ENCODE results near the gene RASAL1.

The RASAL1 gene

DNA sequence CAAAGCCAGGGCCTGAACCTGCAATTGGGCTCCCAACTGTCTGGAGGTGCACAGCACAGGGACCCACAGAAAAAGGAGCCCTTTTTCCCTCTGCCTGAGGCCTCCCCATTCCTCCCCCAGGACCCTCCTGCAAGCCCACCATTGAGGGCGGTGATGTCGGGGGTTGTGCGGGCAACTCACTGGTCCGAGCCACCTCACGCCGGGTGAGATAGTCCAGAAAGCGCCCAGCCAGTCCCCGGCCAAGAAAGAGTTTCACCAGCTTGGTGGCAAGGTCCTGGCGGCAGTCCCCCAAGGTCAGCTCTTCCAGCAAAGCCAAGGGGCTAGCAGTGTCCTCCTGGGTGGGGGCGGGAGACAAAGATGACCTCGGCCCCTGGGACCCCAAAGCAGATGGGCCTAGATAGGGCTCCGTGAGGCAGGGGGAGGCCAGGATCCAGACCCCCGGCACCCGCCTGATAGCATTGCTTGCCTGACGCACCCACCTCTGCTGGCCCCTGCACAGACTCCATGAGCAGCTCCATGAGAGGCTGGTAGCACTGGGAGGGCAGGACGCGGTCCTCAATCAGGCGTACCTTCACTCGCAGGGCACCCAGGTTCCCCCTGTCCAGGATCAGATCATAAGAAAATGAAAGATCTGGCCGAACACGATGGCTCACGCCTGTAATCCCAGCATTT, 20.0 kb downstream of the RASAL1 start (continued):
- TF ChIP-seq, protein P1, sequence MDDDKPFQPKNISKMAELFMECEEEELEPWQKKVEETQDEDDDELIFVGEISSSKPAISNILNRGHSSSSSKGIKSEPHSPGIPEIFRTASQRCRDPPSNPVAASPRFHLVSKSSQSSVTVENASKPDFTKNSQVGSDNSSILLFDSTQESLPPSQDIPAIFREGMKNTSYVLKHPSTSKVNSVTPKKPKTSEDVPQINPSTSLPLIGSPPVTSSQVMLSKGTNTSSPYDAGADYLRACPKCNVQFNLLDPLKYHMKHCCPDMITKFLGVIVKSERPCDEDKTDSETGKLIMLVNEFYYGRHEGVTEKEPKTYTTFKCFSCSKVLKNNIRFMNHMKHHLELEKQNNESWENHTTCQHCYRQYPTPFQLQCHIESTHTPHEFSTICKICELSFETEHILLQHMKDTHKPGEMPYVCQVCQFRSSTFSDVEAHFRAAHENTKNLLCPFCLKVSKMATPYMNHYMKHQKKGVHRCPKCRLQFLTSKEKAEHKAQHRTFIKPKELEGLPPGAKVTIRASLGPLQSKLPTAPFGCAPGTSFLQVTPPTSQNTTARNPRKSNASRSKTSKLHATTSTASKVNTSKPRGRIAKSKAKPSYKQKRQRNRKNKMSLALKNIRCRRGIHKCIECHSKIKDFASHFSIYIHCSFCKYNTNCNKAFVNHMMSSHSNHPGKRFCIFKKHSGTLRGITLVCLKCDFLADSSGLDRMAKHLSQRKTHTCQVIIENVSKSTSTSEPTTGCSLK (tag by site-specific recombination; IDR thresholded peaks at IDR 0.05), result no peak
- TF ChIP-seq ZNF248 (tag by site-specific recombination; IDR thresholded peaks at IDR 0.05) (no peak), ZNF792 (tag by site-specific recombination; IDR thresholded peaks at IDR 0.05) (no peak), FEZF1 (tag by site-specific recombination; IDR thresholded peaks at IDR 0.05) (no peak)

DNA sequence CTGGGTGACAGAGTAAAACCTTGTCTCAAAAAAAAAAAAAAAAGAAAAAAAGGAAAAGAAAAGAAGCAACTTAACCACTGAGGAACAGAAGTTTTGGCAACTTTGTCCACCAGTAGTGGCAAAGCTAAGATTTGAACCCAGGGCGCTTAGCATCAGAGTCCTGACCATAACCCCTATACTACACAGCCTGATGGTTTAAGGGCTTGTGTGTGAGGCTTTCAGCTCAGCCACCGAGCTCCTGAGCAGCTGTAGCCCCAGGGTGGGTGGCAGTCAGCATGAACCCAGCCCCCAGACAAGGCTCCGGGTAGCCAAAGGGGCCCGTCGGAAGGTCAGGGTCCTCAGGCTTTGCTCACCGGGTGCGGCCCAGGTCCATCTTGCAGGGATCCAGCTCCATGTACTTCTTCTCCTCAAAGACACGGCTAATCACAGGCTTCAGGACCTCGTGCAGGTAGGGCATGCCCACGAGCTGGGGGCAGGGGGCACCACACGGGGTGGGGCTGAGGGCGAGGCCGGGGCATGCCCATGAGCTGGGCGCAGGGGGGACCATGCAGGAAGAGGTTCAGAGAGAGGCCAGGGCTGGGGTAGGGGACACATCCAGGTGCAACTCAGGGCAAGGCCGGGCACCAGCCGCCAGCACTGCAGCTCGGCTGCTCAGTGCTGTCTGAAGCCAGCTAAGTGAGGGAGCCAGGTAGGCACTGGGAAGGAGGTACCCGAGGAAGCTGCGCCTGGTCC, 20.9 kb downstream of the RASAL1 start:
- Histone ChIP-seq H3K4me3 (ENCODE audit: low read depth, low read length) (no peak overlapping the region), H3K9me3 (ENCODE audit: control insufficient read depth, insufficient read depth, low read depth, low read length) (no peaks in the 10 kb centered on the region), H3K4me1 (ENCODE audit: control insufficient read depth, insufficient read depth, low read length) (no peaks in the 10 kb centered on the region), H3K27ac (ENCODE audit: extremely low read depth, low read depth, low read length) (no peak overlapping the region), H3K36me3 (ENCODE audit: control insufficient read depth in 2 of 2, insufficient read depth in 1 of 2, low read length in 2 of 2) (no peaks in the 10 kb centered on the region)
- ChIA-PET CTCF (interaction anchor here (0.9 to 1.7 kb wide), 5 partner anchors 11 to 122 kb away, joined by 3 to 5 read pairs (median 5); no protein-coding TSS in a partner anchor), POLR2A (interaction anchor here (0.7 kb wide), 1 partner anchor 13 kb away, joined by 3 read pairs; no protein-coding TSS in a partner anchor)
- TF ChIP-seq ZNF768 (tag by site-specific recombination; IDR thresholded peaks at IDR 0.05) (no peak), ZNF621 (tag by site-specific recombination; IDR thresholded peaks at IDR 0.05) (no peak), ZNF398 (tag by site-specific recombination; IDR thresholded peaks at IDR 0.05) (no peak), PRDM2 (tag by site-specific recombination; IDR thresholded peaks at IDR 0.05; ENCODE audit: borderline replicate concordance) (no peak), REST (tag by site-specific recombination; IDR thresholded peaks at IDR 0.05) (no peak), ZSCAN4 (tag by site-specific recombination; IDR thresholded peaks at IDR 0.05) (no peak), ZNF354C (tag by site-specific recombination; IDR thresholded peaks at IDR 0.05; ENCODE audit: borderline replicate concordance, low read depth) (no peak), ZNF404 (tag by site-specific recombination; IDR thresholded peaks at IDR 0.05) (no peak), ZNF488 (tag by site-specific recombination; IDR thresholded peaks at IDR 0.05) (no peak), ZNF335 (tag by site-specific recombination; conservative IDR thresholded peaks at IDR 0.05) (no peak), ZNF837 (tag by site-specific recombination; IDR thresholded peaks at IDR 0.05) (no peak), WT1 (tag by site-specific recombination; IDR thresholded peaks at IDR 0.05) (no peak), ZNF184 (tag by site-specific recombination; IDR thresholded peaks at IDR 0.05) (no peak)
